Kidney (tissue), 14 donors: ENCODE results near the gene CD59. TPM values are rescaled to one million over a fixed set of nuclear protein-coding genes. Genes with fewer than 3 reads are reported as not detected.
"Not testable (repeated sequence)": the region's sequence is repeated elsewhere in the genome, so short reads cannot be mapped to it uniquely, and the experiment has no call there.

Experiments used
- DNase-seq, 5 donors: peaks; one replicate each; pipeline ENCODE4 v3.0.0-alpha.2; 2013 to 2020
- FAIRE-seq: peaks from 2 replicates; lab custom pipeline; 2012; peaks lifted over from hg19 to GRCh38; lab: Jason Lieb, UNC
- H3K27ac ChIP-seq, 2 donors: one replicate each; pipeline ENCODE4 v1.7.0; 2013; ENCODE audit warnings: low read depth in 2 of 2, low read length in 2 of 2, inconsistent platforms in 1 of 2
- H3K27me3 ChIP-seq: one replicate; pipeline ENCODE4 v1.7.1; 2013; ENCODE audit warnings: low read length, inconsistent platforms; ENCODE audit not compliant: control insufficient read depth, insufficient read depth
- H3K36me3 ChIP-seq, 3 donors: one replicate each; pipeline versions ENCODE4 v1.7.0 to v1.7.1; 2013; ENCODE audit warnings: low read length in 3 of 3, control low read depth in 1 of 3, inconsistent platforms in 1 of 3; ENCODE audit not compliant: insufficient read depth in 3 of 3, control insufficient read depth in 2 of 3
- H3K4me1 ChIP-seq, 3 donors: one replicate each; pipeline versions ENCODE4 v1.7.0 to v1.7.1; 2013; ENCODE audit warnings: low read length in 3 of 3, inconsistent platforms in 1 of 3, low read depth in 1 of 3; ENCODE audit not compliant: control insufficient read depth in 2 of 3, insufficient read depth in 2 of 3
- H3K4me3 ChIP-seq, 3 donors: one replicate each; pipeline versions ENCODE4 v1.7.0 to v1.8.1; 2013; ENCODE audit warnings: low read length in 3 of 3, control low read depth in 1 of 3, inconsistent platforms in 1 of 3
- H3K9ac ChIP-seq, 3 donors: one replicate each; pipeline versions ENCODE4 v1.7.0 to v1.7.1; 2013; ENCODE audit warnings: low read length in 3 of 3, control low read depth in 1 of 3, inconsistent platforms in 1 of 3
- H3K9me3 ChIP-seq, 3 donors: one replicate each; pipeline versions ENCODE4 v1.7.0 to v1.7.1; 2013; ENCODE audit warnings: low read length in 3 of 3, control low read depth in 1 of 3, inconsistent platforms in 1 of 3; ENCODE audit not compliant: control insufficient read depth in 2 of 3, insufficient read depth in 1 of 3
- CTCF ChIP-seq: IDR thresholded peaks from 3 replicates; pipeline ENCODE4 v1.5.1; 2012; ENCODE audit warnings: mild to moderate bottlenecking, moderate library complexity, borderline replicate concordance; ENCODE audit not compliant: insufficient read depth; ENCODE audit errors: extremely low read depth
- intact Hi-C: fragments of 100-400 bp; cut with DNase I; formaldehyde crosslinking; loops from one replicate; pipeline ENCODE4 v1.11.1; 2022
- polyA plus RNA-seq: library from polyadenylated mRNA; stranded (reverse); fragments of 350-450 nt; fragmentation: Illumina TruSeq; extraction: RNeasy Lipid Tissue Mini Kit (QIAGEN cat#74804); gene quantifications from one replicate; pipeline ENCODE4 v1.2.3, GENCODE V29; 2014; ENCODE audit warnings: low read depth, low replicate concordance; ENCODE audit not compliant: insufficient read depth
- total RNA-seq: library from RNA; stranded (reverse); fragmentation: NEBNext Ultra II Directional; extraction: Animal tissue kit (Norgen Biotek cat#: 25700); gene quantifications from one replicate; pipeline ENCODE4 v1.2.1, GENCODE V29; 2021
- donor health status: control.
- donor health status: control.
- donor health status: control.
- donor health status: control.
- donor health status: control.
- donor health status: DM: yes; HTN: yes; CAD: no.
- donor health status: Normal renal cell carcinoma (clear cell type).

The CD59 gene
- total and polyA plus RNA-seq, 2 donors from 2014 or later: 559 to 1,010 TPM

GRCh38 chr11:33663121-33663520 is 73.1 kb downstream of the CD59 start:
- intact Hi-C loops: no loop called here
- H3K27me3 ChIP-seq: no peaks in the 10 kb centered on the region
- no peak for TF ChIP-seq CTCF
- no peaks in the 10 kb centered on the region for H3K36me3 ChIP-seq
- H3K27ac ChIP-seq: no peak overlapping the region
- H3K4me1 ChIP-seq: no peaks in the 10 kb centered on the region
- DNase-seq (no peak), FAIRE-seq (no peak)
- H3K4me3 ChIP-seq: no peak overlapping the region
- H3K9me3 ChIP-seq: no peaks in the 10 kb centered on the region
- H3K9ac ChIP-seq: no peak overlapping the region

- H3K27me3 ChIP-seq, H3K27ac ChIP-seq, DNase-seq, H3K9ac ChIP-seq, H3K9me3 ChIP-seq, H3K4me3 ChIP-seq, H3K36me3 ChIP-seq, H3K4me1 ChIP-seq, FAIRE-seq, intact Hi-C loops: not testable (repeated sequence)
These were observed 74.7 kb downstream of the CD59 start for GRCh38 chr11:33661526-33661925.

GRCh38 chr11:33660962-33661361 is 75.3 kb downstream of the CD59 start:
- no peak overlapping the region for H3K9ac ChIP-seq
- no peak for TF ChIP-seq CTCF
- no peaks in the 10 kb centered on the region for H3K27me3 ChIP-seq
- FAIRE-seq: no peak
- H3K4me3 ChIP-seq: no peak overlapping the region
- H3K9me3 ChIP-seq: no peaks in the 10 kb centered on the region
- H3K36me3 ChIP-seq: no peaks in the 10 kb centered on the region
- no peak for DNase-seq
- peaks cover 0 to 3% (median 0%) of the 10 kb centered on the region in 3 donors for H3K4me1 ChIP-seq
- intact Hi-C loops: no loop called here
- H3K27ac ChIP-seq: no peak overlapping the region

GRCh38 chr11:33659370-33660139 is 76.7 kb downstream of the CD59 start:
- H3K9me3 ChIP-seq: no peaks in the 10 kb centered on the region
- H3K4me3 ChIP-seq: no peak overlapping the region
- no peak overlapping the region for H3K27ac ChIP-seq
- FAIRE-seq: no peak
- H3K9ac ChIP-seq: no peak overlapping the region
- intact Hi-C loops: no loop called here
- H3K4me1 ChIP-seq: peaks cover 0 to 5% (median 0%) of the 10 kb centered on the region in 3 donors
- no peak for TF ChIP-seq CTCF
- H3K27me3 ChIP-seq: no peaks in the 10 kb centered on the region
- H3K36me3 ChIP-seq: no peaks in the 10 kb centered on the region
- DNase-seq: no peak
